ENCODE data around the gene NUP43. TPM values are rescaled to one million over a fixed set of nuclear protein-coding genes. Genes with fewer than 3 reads are reported as not detected.
"Not testable (repeated sequence)": the region's sequence is repeated elsewhere in the genome, so short reads cannot be mapped to it uniquely, and the experiment has no call there.

Gene NUP43
- total and polyA plus RNA-seq, 2 of the 13 experiments (the other 11 are each of a cell fraction or from before 2014, with no cell fraction given) = 38.9 to 85.1 TPM

- H3K79me2 ChIP-seq (ENCODE audit: insufficient read depth, low read length) = peaks cover 24% of the 10 kb centered on the region
- H3K27me3 ChIP-seq (ENCODE audit: control insufficient read depth in 1 of 2, insufficient read depth in 2 of 2, low read length in 2 of 2); DNase-seq (ENCODE audit: low spot score); H2AFZ ChIP-seq (ENCODE audit: low read length); H4K20me1 ChIP-seq (ENCODE audit: insufficient read depth, low read length); CTCF ChIA-PET (ENCODE audit: low intra/inter-chr PET ratio, low total read pairs); H3K9me3 ChIP-seq (ENCODE audit: low read length); in situ Hi-C loops (cut with HindIII; ENCODE audit: extremely low pct_ligation_motif_present, low pct_unique_long_range_greater_than_20kb); BruUV-seq (replicated peaks); ATAC-seq; FAIRE-seq: not testable (repeated sequence)
- POLR2A ChIA-PET = interaction anchor here (0.6 to 7.6 kb wide), 2 partner anchors 28 to 83 kb away, joined by 4 to 77 read pairs; partner anchors contain the start of gene LATS1
- H3K4me2 ChIP-seq (ENCODE audit: low read depth, low read length) = peak overlapping the region; percentile 82
- TF ChIP-seq ZNF18 (CRISPR knock-in tag; IDR thresholded peaks at IDR 0.05; ENCODE audit: insufficient replicate concordance) = peak; percentile 28
- peaks cover 7 to 32% of the 10 kb centered on the region in 2 experiments; a peak in 4 of 5 replicates for H3K36me3 ChIP-seq (replicated peaks in 1 of 2; ENCODE audit: control insufficient read depth in 1 of 2, insufficient read depth in 2 of 2, low read length in 2 of 2)
- 51% methylated on average over 10 of the region's 10 CpGs for WGBS (ENCODE audit: low lambda C conversion rate)
- H3K9ac ChIP-seq (ENCODE audit: insufficient read depth, low read depth, low read length) = peak overlapping the region; percentile 91
- intact Hi-C loops (cut with micrococcal nuclease; ENCODE audit: unreplicated experiment) = loop anchor here (5.0 kb wide), 1 partner anchor 117 kb away; the partner anchor contains the start of gene LRP11
- peak overlapping the region; percentile 84 for H3K27ac ChIP-seq (ENCODE audit: extremely low read length, insufficient read depth, low read length)
- H3K4me1 ChIP-seq (ENCODE audit: insufficient read depth, low read length) = peaks cover 28% of the 10 kb centered on the region
- peak overlapping the region; percentile 78 to 98 (median 92) for H3K4me3 ChIP-seq (replicated peaks in 1 of 3; ENCODE audit: insufficient read depth in 1 of 3, low read depth in 2 of 3, low read length in 3 of 3)
Measured at GRCh38 chr6:149745252-149745651, 1.1 kb downstream of the NUP43 start.

DNA sequence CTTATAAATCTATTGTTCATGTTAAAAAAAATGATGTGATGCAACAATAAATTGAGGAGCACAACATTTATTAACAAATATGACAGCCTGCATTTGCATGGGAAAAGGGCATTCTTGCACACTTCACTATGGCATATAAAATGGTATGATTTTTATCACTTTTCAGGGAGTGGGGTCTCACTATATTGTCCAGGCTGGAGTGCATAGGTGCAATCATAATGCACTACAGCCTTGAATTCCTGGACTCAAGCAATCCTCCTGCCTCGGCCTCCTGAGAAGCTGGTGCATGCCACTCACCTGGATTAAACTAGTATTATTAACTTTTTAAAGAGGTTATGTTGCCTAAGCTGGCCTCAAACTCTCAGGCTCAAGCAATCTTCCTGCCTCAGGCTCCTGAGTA is 11.4 kb downstream of the NUP43 start:
- H3K36me3 ChIP-seq (replicated peaks in 1 of 2; ENCODE audit: control insufficient read depth in 1 of 2, insufficient read depth in 2 of 2, low read length in 2 of 2) = peaks cover 35 to 81% of the 10 kb centered on the region in 2 experiments
- no peak overlapping the region for H2AFZ ChIP-seq (ENCODE audit: low read length)
- TF ChIP-seq ZNF121 (CRISPR knock-in tag; IDR thresholded peaks at IDR 0.05) (peak; percentile 89), IKZF4 (CRISPR knock-in tag; IDR thresholded peaks at IDR 0.05; ENCODE audit: borderline replicate concordance, low read depth, not compliant biosample characterization) (no peak)
- H3K27ac ChIP-seq (ENCODE audit: extremely low read length, insufficient read depth, low read length) = no peak overlapping the region
- DNase-seq (ENCODE audit: low spot score) (no peak), ATAC-seq (no peak), FAIRE-seq (no peak)
- H3K4me1 ChIP-seq (ENCODE audit: insufficient read depth, low read length) = no peaks in the 10 kb centered on the region
- no TSS peak for BruUV-seq (replicated peaks)
- no peaks in the 10 kb centered on the region for H3K79me2 ChIP-seq (ENCODE audit: insufficient read depth, low read length)
- no peak overlapping the region for H3K4me2 ChIP-seq (ENCODE audit: low read depth, low read length)
- H3K27me3 ChIP-seq (ENCODE audit: control insufficient read depth in 1 of 2, insufficient read depth in 2 of 2, low read length in 2 of 2) = no peaks in the 10 kb centered on the region
- intact Hi-C loops (cut with micrococcal nuclease; ENCODE audit: unreplicated experiment) (no loop called here), in situ Hi-C loops (cut with HindIII; ENCODE audit: extremely low pct_ligation_motif_present, low pct_unique_long_range_greater_than_20kb) (no loop called here)
- no peak overlapping the region for H3K9ac ChIP-seq (ENCODE audit: insufficient read depth, low read depth, low read length)
- 100% methylated on average over 1 of the region's 1 CpG for WGBS (ENCODE audit: low lambda C conversion rate)
- CTCF ChIA-PET (ENCODE audit: low intra/inter-chr PET ratio, low total read pairs) = no interaction called here
- no peak overlapping the region for H3K4me3 ChIP-seq (replicated peaks in 1 of 3; ENCODE audit: insufficient read depth in 1 of 3, low read depth in 2 of 3, low read length in 3 of 3)
- no peaks in the 10 kb centered on the region for H4K20me1 ChIP-seq (ENCODE audit: insufficient read depth, low read length)
- POLR2A ChIA-PET = interaction anchor here (0.8 kb wide), 1 partner anchor 9 kb away, joined by 3 read pairs; no protein-coding TSS in a partner anchor
- no peaks in the 10 kb centered on the region for H3K9me3 ChIP-seq (ENCODE audit: low read length)

Measured in HepG2 (cell line).